GM18511 (cell line): ENCODE results near the gene ITPR1.
A peak's percentile ranks its signal among the peaks of the same experiment; 100 is the strongest.

Experiments
- ATAC-seq: cut with Tn5 transposase; IDR thresholded peaks from one replicate; pipeline ENCODE4 v1.9.1; 2021; ENCODE audit warnings: mild to moderate bottlenecking, moderate library complexity; ENCODE audit not compliant: unreplicated experiment

Gene ITPR1

GRCh38 chr3:4633078-4634004, 140.2 kb downstream of the ITPR1 start:
- peak; percentile 88 for ATAC-seq

GRCh38 chr3:4634894-4635293, 141.7 kb downstream of the ITPR1 start:
- ATAC-seq, result no peak

DNA sequence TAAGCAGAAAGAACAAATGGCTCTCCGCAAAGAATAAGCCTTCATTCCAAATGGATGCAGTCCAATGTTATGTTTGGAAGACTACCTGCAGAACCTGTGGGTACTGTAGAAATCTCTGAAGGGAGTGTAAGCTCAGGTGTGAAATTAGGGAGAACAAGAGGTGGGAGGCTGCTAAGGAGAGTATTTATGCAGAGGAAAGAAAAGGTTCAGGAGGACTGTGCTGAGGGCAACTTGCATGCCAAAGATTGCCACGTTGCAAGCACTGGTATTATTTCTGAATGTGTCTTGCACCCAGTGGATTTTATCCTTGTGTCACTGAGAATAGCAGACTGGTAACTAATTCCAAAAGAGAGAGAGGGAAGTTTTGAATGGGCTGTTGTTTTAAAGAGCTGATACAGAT, 144.1 kb downstream of the ITPR1 start:
- no peak for ATAC-seq

- ATAC-seq, result no peak
Measured at GRCh38 chr3:4641863-4642563, 148.9 kb downstream of the ITPR1 start.

GRCh38 chr3:4642611-4643010, 149.5 kb downstream of the ITPR1 start:
- ATAC-seq, result no peak

- ATAC-seq, result no peak
Measured at GRCh38 chr3:4643904-4644547, 150.9 kb downstream of the ITPR1 start.

GRCh38 chr3:4644951-4645350, 151.8 kb downstream of the ITPR1 start:
- no peak for ATAC-seq

DNA sequence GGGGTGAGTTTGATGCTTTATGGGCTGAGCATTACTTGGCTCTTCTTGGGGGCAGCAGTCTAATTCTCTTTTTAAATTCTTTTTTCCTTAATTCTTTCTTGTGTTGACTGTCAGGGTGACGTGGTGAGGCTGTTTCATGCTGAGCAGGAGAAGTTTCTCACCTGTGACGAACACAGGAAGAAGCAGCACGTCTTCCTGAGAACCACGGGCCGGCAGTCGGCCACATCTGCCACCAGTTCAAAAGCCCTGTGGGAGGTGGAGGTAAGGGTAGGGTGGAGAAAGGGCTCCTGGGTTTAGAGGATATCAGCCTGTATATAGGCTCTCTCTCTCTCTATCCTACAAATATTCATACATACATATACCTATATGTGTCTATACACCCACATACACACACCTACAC, 152.3 kb downstream of the ITPR1 start:
- ATAC-seq, result no peak

- ATAC-seq, result no peak
Measured at GRCh38 chr3:4647411-4647810, 154.3 kb downstream of the ITPR1 start.

GRCh38 chr3:4655145-4656045, 162.2 kb downstream of the ITPR1 start:
- ATAC-seq, result no peak

GRCh38 chr3:4656059-4656458, 162.9 kb downstream of the ITPR1 start:
- no peak for ATAC-seq

DNA sequence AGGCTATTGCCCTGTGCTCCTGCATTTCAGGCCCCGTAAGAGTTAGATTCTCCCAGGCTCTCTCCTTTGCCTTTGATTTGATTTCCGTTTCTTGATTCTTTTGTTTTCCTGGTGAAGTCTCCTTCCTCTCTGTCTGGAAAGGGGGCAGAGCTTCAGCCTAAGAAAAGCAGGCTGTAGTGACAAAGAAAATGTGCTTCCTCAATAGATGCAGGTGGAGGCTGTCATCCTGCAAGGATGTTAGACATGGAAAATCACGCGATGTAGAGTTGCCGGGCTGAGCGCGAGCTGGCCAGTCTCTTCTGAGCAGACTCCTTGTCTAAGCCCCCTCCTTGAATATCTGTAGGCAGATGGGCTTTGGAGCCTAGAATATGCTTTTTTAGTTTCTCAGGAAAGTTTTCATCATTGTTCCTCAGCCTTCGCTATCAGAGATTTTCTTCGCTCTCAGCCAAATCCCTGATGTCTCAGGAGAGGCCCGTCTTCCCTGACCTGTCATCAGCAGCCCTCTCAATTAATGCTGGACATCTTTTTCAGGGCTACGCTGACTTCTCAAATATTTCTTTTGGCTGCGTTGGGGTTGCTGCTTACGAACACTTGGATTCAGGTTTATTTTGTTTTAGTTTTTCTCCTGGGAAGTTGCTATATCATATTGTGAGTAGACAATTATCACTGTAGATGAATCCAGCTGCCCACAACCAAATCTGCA, 163.6 kb downstream of the ITPR1 start:
- no peak for ATAC-seq

GRCh38 chr3:4660936-4661335, 167.8 kb downstream of the ITPR1 start:
- no peak for ATAC-seq

DNA sequence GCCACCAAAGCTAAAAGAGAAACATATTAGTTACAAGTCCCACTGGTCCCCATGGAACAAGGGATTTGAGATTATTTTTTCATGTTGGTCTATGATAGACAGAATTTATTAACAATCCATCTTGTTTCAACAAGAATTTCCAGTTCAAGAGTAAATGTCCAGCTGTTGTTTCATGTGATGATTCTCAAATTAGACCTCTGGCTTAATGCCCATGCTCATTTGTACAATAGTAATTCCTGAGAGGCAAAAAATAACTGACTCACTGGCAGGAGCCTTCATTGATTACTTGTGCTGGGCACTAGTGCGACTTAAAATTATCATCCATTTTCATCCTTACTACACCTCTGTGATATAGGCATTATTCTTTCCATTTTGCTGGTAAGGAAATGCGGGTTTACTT, 171.3 kb downstream of the ITPR1 start:
- no peak for ATAC-seq

- no peak for ATAC-seq
Measured at GRCh38 chr3:4665197-4665596, 172.0 kb downstream of the ITPR1 start.

- no peak for ATAC-seq
Measured at GRCh38 chr3:4666071-4666470, 172.9 kb downstream of the ITPR1 start.

- no peak for ATAC-seq
Measured at GRCh38 chr3:4670352-4670751, 177.2 kb downstream of the ITPR1 start.

DNA sequence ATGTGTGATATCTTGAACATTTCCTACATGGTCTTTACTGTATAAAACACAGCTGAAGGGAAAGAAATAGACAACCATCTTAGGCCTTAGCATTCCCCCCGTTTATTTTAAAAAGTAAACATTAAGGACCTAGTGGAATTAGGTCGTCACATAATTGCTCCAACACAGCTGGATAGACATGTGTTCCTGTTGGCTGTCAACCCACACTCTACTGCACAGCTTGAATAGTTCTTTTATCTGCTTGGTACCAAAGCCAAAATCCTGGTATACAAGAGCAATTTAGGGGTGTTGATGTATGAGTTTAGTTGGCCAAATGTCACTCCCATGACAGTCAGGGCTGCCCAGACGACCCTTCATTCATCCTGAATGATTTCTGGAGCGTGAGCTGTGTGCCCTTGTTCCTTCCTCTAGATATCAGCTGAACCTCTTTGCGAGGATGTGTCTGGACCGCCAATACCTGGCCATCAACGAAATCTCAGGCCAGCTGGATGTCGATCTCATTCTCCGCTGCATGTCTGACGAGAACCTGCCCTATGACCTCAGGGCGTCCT, 179.7 kb downstream of the ITPR1 start:
- no peak for ATAC-seq

DNA sequence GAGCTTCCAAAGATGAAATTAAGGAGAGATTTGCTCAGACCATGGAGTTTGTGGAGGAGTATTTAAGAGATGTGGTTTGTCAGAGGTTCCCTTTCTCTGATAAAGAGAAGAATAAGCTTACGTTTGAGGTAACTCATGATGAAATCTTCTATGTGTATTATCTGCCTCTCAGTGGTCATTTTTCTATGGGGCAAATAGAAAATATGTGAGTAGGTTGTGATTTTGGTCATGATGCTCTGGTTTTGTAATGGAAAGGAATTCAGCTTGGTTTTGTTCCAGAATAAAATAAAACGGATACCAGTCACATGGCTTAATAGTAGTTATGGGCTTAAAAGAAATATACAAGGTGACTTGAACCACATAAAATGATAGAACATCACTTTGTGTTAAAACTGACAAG, 181.1 kb downstream of the ITPR1 start:
- no peak for ATAC-seq

DNA sequence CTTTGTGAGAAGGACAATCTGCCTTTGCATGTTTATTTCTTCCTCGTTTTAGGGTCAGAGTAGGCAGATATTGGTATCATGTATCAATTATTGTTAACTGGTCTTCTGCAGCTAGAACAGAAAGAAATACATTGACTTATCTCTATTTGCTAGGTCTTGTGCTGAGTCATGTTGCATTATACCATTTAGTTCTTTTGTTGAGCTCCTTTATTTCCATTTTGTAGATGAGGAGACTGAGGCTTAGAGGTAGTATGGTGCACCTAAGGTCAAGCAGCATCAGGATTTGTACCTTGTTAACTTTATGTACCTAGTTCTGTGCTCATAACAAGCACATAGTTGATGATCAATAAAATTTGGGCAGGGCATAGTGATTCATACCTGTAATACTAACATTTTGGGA, 182.6 kb downstream of the ITPR1 start:
- ATAC-seq, result no peak
